ENCODE results near the gene AIFM3. TPM values are rescaled to one million over a fixed set of nuclear protein-coding genes. Genes with fewer than 3 reads are reported as not detected.

Gene AIFM3
- total RNA-seq, 2 experiments from 2014 or later, result not detected

Other genes with a start within 250 kb of the AIFM3 start
- not detected for gene SERPIND1, start 193.1 kb upstream of the AIFM3 start, total RNA-seq
- gene PI4KA, start 108.4 kb upstream of the AIFM3 start, total RNA-seq, result 10 to 100 TPM; 57.9 to 58.9 TPM
- 10 to 100 TPM; 28.2 to 29.1 TPM for gene SNAP29, start 108.2 kb upstream of the AIFM3 start, total RNA-seq
- 10 to 100 TPM; 65.1 to 65.7 TPM for gene CRKL, start 49.8 kb upstream of the AIFM3 start, total RNA-seq
- gene LZTR1, start 15.0 kb downstream of the AIFM3 start, total RNA-seq, result 10 to 100 TPM; 39.3 to 43.4 TPM
- gene THAP7, start 34.9 kb downstream of the AIFM3 start, total RNA-seq, result 10 to 100 TPM; 22.1 to 26.8 TPM
- gene P2RX6, start 47.9 kb downstream of the AIFM3 start, total RNA-seq, result not detected
- not detected for gene SLC7A4, start 65.3 kb downstream of the AIFM3 start, total RNA-seq
- not detected for gene LRRC74B, start 78.7 kb downstream of the AIFM3 start, total RNA-seq

Data from activated CD4-positive, alpha-beta memory T cell treated with anti-CD3 and anti-CD28 coated beads for 36 hours (primary cell).